Measurements from ENCODE around the gene WHAMM. TPM values are rescaled to one million over a fixed set of nuclear protein-coding genes. Genes with fewer than 3 reads are reported as not detected.
"Not testable (repeated sequence)": the region's sequence is repeated elsewhere in the genome, so short reads cannot be mapped to it uniquely, and the experiment has no call there.

WHAMM gene
- total RNA-seq, 1 donor from 2014 or later = 9.6 TPM

- TF ChIP-seq, protein P1, sequence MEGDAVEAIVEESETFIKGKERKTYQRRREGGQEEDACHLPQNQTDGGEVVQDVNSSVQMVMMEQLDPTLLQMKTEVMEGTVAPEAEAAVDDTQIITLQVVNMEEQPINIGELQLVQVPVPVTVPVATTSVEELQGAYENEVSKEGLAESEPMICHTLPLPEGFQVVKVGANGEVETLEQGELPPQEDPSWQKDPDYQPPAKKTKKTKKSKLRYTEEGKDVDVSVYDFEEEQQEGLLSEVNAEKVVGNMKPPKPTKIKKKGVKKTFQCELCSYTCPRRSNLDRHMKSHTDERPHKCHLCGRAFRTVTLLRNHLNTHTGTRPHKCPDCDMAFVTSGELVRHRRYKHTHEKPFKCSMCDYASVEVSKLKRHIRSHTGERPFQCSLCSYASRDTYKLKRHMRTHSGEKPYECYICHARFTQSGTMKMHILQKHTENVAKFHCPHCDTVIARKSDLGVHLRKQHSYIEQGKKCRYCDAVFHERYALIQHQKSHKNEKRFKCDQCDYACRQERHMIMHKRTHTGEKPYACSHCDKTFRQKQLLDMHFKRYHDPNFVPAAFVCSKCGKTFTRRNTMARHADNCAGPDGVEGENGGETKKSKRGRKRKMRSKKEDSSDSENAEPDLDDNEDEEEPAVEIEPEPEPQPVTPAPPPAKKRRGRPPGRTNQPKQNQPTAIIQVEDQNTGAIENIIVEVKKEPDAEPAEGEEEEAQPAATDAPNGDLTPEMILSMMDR (IDR thresholded peaks at IDR 0.05) = no peak
- DNase-seq (ENCODE audit: extremely low spot score, unreplicated experiment) = peak; percentile 66
- Mint-ChIP-seq H3K36me3 (ENCODE audit: unreplicated experiment) (no peaks in the 10 kb centered on the region), H3K4me3 (ENCODE audit: unreplicated experiment) (no peak overlapping the region), H3K27ac (ENCODE audit: unreplicated experiment) (no peak overlapping the region), H3K9me3 (ENCODE audit: unreplicated experiment) (no peaks in the 10 kb centered on the region), H3K27me3 (ENCODE audit: unreplicated experiment) (no peaks in the 10 kb centered on the region), H3K4me1 (ENCODE audit: unreplicated experiment) (no peaks in the 10 kb centered on the region)
These were observed 47.2 kb downstream of the WHAMM start for GRCh38 chr15:82856397-82857170.

DNA sequence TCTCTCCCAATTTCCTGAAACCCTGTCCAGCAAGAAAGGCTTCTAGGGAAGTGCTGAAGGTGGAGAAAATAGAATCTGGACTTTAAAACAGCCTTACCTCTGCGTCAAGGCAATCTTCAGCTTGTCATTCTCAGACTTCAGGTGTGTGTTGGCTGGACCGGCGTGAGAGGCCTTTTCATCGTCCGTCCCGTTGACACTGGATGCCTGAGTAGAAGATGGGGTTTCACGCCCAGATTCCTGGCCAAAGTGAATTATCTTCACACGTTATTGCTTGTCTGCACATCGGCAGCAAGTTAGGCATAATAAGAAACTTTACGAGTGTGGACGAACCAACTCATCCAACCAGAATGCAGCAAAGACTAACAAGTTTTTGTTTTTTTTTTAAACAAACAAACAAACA is 49.5 kb downstream of the WHAMM start:
- H3K27ac Mint-ChIP-seq (ENCODE audit: unreplicated experiment) = no peak overlapping the region
- DNase-seq (ENCODE audit: extremely low spot score, unreplicated experiment) = peak; percentile 62
- no peaks in the 10 kb centered on the region for H3K9me3 Mint-ChIP-seq (ENCODE audit: unreplicated experiment)
- no peaks in the 10 kb centered on the region for H3K36me3 Mint-ChIP-seq (ENCODE audit: unreplicated experiment)
- H3K4me1 Mint-ChIP-seq (ENCODE audit: unreplicated experiment) = no peaks in the 10 kb centered on the region
- no peak overlapping the region for H3K4me3 Mint-ChIP-seq (ENCODE audit: unreplicated experiment)
- TF ChIP-seq, protein P1 (IDR thresholded peaks at IDR 0.05) = no peak
- H3K27me3 Mint-ChIP-seq (ENCODE audit: unreplicated experiment) = no peaks in the 10 kb centered on the region

DNA sequence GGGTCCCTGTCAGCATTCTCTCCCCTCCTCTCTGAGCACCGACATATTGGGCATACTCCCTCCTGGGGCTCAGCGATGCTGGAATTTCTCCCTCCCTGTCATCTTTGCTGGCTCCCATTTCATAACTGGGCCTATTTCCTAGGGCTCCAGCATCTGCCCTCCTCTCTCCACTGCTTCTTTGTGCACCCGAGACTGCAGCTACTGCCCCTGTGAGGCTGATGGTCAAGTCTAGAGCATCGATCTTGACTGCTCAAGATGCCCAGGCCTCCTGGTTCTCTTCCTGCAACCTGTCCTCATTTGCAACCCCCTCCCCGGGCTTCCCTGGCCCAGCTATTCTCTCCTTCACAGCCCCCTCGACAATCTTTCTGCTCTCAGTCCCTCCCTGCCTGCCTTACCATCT is 53.5 kb downstream of the WHAMM start:
- Mint-ChIP-seq H3K36me3 (ENCODE audit: unreplicated experiment) (no peaks in the 10 kb centered on the region), H3K27me3 (ENCODE audit: unreplicated experiment) (no peaks in the 10 kb centered on the region), H3K27ac (ENCODE audit: unreplicated experiment) (no peak overlapping the region), H3K4me3 (ENCODE audit: unreplicated experiment) (no peak overlapping the region), H3K4me1 (ENCODE audit: unreplicated experiment) (no peaks in the 10 kb centered on the region), H3K9me3 (ENCODE audit: unreplicated experiment) (no peaks in the 10 kb centered on the region)
- DNase-seq (ENCODE audit: extremely low spot score, unreplicated experiment) = peak; percentile 71
- TF ChIP-seq, protein P1 (IDR thresholded peaks at IDR 0.05) = no peak

DNA sequence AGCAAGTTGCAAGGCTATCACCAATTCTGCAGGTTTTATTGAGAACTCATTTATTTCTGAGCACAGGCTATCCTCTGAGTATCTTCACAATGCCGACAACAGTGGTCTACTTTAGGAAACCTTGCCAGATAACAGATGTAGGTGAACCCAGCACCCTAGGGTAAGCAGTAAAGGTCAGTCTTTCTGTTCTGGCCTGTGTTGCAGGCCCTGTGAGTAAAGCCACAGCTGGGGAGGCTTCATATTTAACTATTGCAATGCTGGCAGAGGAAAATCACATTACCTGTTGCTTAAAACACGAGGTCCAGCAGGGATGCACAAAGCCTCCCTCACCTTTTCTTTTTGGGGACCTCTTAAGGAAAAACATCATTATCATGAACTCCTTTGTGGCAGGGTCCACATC is 55.5 kb downstream of the WHAMM start:
- TF ChIP-seq, protein P1 (IDR thresholded peaks at IDR 0.05) = no peak
- no peaks in the 10 kb centered on the region for H3K36me3 Mint-ChIP-seq (ENCODE audit: unreplicated experiment)
- no peaks in the 10 kb centered on the region for H3K27me3 Mint-ChIP-seq (ENCODE audit: unreplicated experiment)
- peak; percentile 27 for DNase-seq (ENCODE audit: extremely low spot score, unreplicated experiment)
- no peak overlapping the region for H3K4me3 Mint-ChIP-seq (ENCODE audit: unreplicated experiment)
- no peak overlapping the region for H3K27ac Mint-ChIP-seq (ENCODE audit: unreplicated experiment)
- H3K4me1 Mint-ChIP-seq (ENCODE audit: unreplicated experiment) = no peaks in the 10 kb centered on the region
- H3K9me3 Mint-ChIP-seq (ENCODE audit: unreplicated experiment) = no peaks in the 10 kb centered on the region

- H3K27ac Mint-ChIP-seq (ENCODE audit: unreplicated experiment); H3K4me3 Mint-ChIP-seq (ENCODE audit: unreplicated experiment): not testable (repeated sequence)
These were observed 56.2 kb downstream of the WHAMM start for GRCh38 chr15:82865581-82865980.

DNA sequence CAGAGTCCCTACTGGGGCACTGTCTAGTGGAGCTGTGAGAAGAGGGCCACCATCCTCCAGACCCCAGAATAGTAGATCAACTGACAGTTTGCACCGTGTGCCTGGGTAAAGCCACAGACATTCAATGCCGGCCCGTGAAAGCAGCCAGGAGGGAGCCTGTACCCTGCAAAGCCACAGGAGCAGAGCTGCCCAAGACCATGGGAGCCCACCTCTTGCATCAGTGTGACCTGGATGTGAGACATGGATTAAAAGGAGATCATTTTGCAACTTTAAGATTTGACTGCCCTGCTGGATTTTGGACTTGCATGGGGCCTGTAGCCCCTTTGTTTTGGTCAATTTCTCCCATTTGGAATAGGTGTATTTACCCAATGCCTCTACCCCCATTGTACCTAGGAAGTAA is 56.6 kb downstream of the WHAMM start:
- not testable (repeated sequence) for H3K27ac Mint-ChIP-seq (ENCODE audit: unreplicated experiment); H3K9me3 Mint-ChIP-seq (ENCODE audit: unreplicated experiment); H3K4me3 Mint-ChIP-seq (ENCODE audit: unreplicated experiment); H3K4me1 Mint-ChIP-seq (ENCODE audit: unreplicated experiment); H3K36me3 Mint-ChIP-seq (ENCODE audit: unreplicated experiment); H3K27me3 Mint-ChIP-seq (ENCODE audit: unreplicated experiment)
- DNase-seq (ENCODE audit: extremely low spot score, unreplicated experiment) = peak; percentile 51

More at GRCh38 chr15:82865581-82865980, 56.2 kb downstream of the WHAMM start:
- peak; percentile 59 for DNase-seq (ENCODE audit: extremely low spot score, unreplicated experiment)
- H3K27me3 Mint-ChIP-seq (ENCODE audit: unreplicated experiment); H3K9me3 Mint-ChIP-seq (ENCODE audit: unreplicated experiment); H3K36me3 Mint-ChIP-seq (ENCODE audit: unreplicated experiment); H3K4me1 Mint-ChIP-seq (ENCODE audit: unreplicated experiment): not testable (repeated sequence)

Measured in osteocyte (in vitro differentiated cells).